HT1080 (cell line): ENCODE results near the gene ANKRD35. TPM values are rescaled to one million over a fixed set of nuclear protein-coding genes. Genes with fewer than 3 reads are reported as not detected.
A peak's percentile ranks its signal among the peaks of the same experiment; 100 is the strongest.

Experiments used
- DNase-seq: peaks from one replicate; pipeline ENCODE4 v3.0.0-alpha.2; 2015; ENCODE audit warnings: low read depth
- total RNA-seq: library from RNA; depleted of rRNA; stranded (reverse); fragments of >200 nt; shearing (Covaris generic); gene quantifications from 2 replicates; pipeline ENCODE4 v1.2.3, GENCODE V29; 2014

Gene ANKRD35
- total RNA-seq, 1 experiment from 2014 or later = 0.08 TPM

DNA sequence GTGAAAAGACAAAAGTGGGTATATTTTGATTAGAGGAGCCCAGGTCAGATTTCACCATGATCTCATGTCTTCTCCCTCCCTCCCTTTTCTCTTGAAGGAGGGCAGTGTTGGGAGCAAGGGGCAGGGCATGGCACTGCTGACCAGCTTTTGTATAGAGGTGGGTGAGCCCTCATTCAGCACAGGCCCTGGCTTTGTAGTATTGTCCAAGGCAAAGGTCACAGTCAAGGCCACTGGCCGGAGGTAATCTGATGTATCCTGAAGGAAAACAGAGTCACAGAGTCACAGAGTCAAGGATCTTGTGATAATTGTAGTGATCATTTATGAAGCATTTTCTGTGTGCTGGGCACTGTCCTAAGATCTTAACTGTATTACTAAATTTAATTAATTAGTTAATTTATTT lies 12.3 kb upstream of the ANKRD35 start:
- DNase-seq = no peak

DNA sequence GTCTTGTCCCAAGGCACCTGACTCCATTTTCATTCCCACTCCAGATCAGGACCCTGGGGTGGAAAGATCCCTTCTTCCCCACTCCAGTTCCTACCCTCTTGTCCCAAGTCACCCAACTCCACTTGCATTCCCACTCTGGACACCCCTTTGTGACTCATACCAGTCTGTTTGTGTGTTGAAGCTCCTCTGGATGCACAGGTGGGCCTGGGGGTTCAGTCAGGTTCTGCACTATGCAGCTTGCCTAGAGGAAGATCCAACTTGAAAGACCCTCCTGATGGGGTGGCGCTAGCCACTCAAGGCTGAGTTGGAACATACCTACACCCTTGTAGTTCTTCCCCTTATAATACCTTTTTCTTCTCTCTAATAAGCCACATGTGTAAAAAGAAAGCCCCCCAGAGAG lies 9.8 kb upstream of the ANKRD35 start:
- no peak for DNase-seq

DNA sequence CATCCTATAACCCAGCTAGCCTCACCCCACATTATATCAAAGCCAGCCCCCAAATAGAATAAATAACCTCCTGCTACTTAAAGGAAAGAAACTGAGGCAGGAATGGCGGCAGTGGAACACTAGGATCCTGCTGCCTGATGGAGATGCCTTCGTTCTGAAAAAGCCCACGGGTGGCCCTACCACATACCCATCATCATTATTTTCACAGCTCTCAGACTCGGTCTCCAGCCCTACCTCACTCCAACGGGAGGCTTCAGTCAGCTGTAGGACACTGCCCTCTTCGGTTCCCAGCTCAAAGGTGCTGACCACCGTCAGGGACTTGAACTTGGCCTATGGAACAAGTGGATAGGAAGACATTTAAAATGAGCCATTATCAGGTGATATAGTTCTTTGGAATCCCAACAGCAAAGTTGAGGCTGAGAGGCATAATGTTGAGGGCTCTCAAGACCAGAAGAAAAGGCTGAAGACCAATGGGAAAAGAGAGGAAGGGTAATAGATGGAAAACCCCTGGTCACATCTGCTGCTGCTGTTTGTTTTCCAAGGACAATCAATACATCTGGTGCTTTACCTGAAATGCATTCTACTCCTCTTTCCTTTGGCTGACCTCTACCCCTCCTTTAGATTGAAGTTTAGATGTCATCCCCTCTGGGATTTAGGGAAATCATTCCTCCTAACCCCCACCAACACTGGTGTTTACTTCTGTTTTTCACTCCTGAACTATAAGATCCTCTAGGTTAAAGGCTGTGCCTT lies 7.8 kb upstream of the ANKRD35 start:
- no peak for DNase-seq

DNA sequence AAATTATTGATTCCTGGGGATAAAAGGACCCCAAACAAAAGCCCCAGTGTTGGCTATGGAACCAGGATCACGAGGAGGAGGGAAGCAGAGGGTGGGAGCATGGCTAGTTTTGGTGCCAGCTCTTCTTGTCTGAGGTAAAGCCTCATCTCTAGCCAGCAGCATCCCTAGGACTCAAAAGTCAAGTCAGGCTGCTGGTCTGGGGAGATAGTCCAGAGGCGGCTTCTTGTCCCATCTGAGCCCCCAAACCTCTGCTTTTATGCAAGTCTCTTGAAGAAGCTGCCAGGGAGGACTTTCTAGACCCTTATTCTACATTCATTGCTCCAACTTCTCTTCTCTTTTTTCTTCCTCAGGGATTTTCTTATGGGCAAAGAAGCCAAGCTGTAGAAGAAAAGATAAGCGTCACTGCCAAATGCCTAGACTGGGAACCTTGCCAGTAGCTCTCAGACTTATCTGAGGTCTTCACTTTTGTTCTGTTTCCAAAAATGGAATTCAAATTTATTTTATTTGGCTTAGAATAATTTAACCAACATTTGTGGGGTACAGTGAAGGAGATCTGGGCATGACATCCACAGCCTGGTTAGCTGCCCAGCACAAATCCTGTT lies 6.9 kb upstream of the ANKRD35 start:
- no peak for DNase-seq

DNA sequence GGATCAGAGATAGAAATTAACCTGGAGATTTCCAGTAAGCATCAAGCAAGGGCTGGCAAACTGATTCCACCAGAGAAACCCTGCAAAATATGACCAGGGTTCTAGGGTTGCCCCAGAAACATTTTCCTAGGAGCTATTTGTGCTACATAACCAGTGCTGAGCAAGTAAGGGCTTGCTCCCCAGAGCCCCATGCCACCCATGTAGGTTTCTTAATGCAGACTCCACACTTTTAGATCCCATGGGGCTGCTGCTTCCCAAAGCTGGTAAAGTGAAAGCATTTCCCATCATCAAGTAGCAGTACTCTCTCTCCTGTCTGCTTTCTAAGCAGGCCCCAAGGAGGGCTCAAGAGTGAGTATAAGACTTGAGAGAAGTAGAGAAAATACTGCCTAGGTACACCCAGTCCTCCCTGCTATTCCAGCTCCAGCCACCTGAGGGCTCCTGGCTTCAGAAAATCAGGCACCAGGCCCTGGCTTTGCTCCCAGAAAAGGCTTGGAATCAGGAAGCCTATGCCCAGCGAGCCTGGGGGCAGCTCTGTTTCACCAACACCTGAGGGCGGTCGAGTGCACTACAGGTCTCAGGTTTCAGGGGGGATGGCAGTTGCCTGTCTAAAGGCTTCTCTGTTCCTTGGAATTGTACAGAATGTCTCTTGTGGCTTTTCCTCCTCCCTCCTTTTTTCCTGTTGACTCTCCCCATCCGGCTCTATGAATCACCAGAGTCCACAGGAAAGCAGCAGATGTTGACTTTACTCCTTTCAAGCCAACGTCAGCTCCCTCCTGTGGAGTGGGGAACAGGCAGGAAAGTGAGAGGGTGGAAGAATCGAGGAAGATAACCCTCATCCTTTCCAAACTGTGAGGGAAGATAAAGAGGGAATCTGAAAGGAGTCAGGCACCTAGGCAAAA lies 6.2 kb upstream of the ANKRD35 start:
- peak; percentile 100 for DNase-seq

DNA sequence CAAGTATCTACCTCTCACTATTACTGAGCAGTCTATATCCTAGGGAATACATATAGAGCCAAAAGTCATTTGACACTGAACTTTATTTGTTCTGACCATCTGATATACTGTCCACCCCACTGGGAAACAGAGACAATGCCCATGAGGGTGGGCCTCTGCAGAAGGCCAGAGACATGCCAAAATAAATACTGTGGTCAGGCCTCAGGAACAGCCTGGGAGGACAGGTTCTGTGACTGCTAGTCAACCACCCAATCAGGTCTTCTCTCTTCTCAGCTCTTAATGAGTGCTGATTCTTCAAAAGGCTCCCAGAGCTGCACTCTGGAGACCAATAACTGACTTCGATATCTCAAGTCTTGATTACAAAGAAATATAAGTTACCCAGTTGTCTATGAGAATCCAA lies 5.5 kb upstream of the ANKRD35 start:
- DNase-seq = peak; percentile 70

DNA sequence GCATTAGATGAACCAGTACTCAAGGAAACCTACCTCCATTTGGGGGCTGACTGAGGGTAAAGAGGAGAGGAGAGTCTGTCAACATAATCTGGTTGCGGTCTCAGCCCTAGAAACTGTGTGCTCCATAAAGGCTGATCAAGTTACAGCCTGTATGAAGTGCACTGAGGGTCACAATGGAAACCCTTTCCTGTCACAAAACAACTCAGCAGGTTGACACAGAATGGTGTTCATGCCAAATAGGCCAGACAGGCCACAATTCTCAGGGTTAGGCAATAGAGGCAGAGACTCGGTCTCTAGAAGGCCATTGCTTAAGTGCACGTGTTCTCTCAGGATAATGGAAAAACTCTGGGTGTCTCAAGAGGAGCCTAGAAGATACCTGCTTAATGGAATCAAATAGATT lies 4.1 kb upstream of the ANKRD35 start:
- DNase-seq = no peak

DNA sequence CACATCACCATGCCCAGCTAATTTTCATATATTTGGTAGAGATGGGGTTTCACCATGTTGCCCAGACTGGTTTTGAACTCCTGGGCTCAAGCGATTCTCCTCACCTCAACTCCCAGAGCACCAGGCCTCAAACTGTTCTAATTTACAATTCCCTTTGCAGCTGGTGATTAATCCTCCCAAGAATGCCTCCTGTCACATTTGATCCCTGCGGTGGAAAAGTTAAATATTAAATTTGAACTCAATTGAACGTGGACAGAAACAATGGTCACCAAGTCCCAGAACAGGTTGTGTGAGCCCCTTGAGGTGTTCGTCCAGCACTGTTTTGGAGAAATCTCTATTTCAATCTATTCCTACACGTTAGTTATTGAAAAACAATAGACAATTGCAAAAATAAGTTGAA lies 2.0 kb upstream of the ANKRD35 start:
- no peak for DNase-seq

DNA sequence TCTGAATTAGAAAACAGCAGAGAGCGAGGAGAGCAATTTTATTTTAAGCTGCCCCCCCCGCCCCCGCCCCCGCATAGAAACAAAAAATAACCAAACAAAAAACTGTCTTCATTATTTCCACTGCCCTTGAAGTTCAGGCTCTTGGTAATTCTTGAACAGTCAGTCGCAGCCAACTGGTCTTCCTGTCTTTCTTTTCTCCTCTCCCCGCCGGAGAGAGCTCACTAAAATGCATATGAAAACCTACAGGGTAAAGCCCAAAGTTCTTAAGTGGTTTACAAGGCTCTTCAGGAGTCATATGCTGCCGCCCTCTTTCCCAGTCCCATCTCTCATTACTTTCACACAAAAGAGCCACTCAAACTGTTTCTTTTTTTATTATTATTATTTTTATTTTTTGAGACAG lies 1.1 kb upstream of the ANKRD35 start:
- no peak for DNase-seq

DNA sequence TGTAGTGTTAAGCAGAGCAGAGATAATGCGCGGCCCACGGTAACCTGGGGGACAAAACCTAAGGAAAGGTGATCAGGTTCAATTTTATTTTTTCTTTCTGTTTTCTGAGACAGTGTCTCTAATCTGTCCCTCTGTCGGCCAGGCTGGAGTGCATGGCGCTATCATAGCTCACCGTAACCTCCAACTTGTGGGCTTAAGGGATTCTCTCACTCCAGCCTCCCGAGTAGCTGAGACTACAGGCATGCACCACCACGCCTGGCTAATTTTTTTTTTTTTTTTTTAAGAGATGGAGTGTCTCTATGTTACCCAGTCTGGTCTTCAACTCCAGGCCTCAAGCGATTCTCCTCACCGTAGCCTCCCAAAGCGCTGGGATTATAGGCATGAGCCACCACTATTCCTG lies 724 bp upstream of the ANKRD35 start:
- DNase-seq = no peak

DNA sequence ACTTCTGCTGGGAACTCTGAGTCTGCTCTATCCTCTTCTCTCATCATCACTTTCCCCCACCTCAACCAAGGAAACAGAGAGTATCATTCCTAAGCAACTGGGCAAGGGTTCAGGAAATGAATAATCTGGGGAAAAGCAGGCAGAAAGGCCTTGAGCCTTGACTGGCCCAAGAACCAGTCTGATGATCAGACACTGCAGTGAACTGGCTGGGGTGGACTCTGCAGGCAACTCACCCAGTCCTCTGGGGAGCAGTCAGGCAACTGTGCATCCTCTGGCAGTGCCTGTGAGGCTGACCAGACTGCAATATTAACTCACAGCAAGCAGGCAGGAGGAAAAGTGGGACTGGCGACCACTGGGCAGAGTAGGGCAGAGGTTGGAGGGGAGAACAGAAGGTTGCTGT lies 991 bp downstream of the ANKRD35 start:
- DNase-seq = peak; percentile 76

DNA sequence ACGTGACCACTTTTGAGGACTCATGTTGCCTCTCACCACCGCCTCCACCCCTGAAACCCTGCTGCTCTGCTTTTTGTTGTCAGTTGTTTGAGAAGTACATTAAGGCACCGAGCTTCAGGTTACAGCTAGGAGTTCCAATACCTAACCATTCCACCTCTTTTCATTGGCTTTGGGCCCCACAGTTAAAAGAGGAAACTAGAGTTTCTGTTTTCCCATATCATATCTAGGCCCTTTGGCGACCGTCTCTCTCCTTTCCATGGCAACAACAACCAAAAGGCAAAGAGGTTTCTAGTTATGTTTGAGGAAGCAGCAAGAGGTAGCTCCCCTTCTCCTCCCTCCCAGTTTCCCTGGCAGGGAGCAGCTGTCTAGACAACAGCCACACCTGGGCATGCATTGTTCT lies 5.9 kb downstream of the ANKRD35 start:
- no peak for DNase-seq

DNA sequence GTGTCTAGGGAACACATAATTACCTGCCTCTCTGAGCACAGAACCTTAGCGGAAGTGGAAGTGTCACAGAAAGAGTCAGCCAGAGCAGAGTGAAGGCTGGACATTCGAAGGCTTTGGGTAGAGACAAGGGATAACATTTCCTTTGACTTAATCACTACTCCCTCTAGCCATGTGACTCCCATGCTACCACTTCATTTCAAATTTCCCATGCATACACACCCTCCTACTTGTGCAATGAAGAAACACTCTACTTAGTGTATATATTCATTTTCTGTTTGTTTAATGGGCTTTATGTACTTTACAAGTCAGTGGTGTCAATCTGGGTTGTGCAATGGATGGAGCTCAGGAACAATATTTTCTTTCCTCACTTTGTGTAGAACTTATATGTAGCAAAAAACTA lies 6.9 kb downstream of the ANKRD35 start:
- no peak for DNase-seq

DNA sequence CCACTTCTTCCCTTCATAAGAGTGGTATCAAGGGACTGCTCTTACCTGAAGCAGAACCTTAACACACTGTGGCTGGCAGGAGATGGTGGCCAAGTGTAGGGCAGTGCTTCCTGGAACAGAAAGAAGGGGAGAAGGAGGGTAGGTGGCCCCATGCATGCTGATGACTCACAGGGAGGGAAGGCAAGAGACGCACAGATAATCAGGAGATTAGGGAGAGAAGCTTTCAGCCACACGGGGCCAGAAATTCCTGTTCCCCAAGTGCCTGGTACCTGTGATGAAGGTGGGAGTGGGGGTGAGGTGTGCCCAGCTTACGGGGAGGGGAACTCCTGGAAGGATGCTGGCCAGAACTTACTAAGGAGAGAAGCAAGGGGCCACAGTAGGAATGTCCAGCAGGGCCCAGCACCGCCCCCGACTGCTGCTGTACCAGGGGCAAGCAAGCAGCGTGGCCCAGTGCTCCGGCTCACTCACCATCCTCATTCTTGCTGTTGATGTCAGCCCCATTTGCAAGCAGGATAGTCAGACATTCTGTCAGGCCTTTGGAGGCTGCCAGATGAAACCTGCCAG lies 7.7 kb downstream of the ANKRD35 start:
- no peak for DNase-seq

DNA sequence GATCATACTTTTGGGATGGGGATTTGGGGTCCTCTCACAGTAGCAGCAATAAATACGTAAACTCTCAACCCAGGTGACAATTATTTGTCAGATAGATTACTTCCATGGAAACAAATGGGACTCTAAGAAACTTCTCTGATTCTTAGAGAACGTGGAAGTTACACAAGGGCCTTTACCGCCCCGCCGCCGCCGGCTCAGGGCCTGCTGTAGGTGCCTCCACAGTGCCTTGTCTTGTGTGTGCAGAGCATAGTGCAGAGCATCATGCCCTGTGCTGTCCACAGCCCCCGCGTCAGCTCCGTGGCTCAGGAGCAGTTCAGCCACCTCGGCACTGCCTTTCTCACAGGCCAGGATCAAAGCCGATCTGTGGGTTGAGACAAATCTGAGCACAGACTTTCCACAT lies 11.0 kb downstream of the ANKRD35 start:
- no peak for DNase-seq

DNA sequence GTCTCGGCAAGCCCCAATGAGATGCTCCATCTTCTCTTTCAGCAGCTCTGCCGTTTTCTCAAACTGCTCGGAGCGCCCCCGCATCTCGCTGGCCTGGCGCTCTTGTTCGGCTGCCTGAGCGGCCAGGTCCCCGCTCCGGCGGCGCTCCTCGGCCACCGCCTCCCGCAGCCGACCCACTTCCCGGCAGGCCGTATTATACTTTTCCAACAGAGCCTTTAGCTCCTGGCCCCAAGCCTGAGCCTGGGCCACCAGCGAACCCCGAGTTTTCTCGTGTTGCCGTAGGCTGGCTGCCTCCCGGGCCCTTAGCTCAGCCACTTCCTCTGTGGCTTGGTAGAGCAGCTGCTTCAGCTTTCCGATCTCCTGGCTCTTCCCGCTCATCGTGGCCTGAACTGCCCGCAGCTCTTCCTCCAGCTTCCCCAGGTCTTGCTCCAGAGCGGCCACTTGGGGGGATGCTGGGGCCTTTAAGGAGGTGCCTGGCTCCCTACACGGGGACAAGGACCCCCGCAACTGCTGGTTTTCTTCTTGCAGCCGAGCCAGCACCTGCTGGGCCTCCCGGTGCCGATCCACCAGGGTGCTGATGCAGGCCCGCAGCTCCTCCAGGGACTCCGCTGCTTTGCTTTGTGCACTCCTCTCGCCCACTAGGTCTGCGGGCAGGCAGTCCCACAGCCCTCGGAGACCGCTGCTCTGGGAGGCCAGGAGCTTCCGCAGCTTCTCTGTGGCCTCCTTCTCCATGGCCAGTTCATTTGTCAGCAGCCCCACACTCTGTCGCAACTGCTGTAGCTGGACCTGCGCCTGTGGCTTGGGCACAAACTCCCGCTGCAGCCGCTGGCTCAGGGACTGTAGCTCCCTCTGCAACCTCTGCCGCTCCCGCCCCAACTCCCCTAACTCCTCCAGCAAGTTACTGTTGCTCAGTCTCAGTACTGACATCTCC lies 13.4 kb downstream of the ANKRD35 start:
- no peak for DNase-seq

DNA sequence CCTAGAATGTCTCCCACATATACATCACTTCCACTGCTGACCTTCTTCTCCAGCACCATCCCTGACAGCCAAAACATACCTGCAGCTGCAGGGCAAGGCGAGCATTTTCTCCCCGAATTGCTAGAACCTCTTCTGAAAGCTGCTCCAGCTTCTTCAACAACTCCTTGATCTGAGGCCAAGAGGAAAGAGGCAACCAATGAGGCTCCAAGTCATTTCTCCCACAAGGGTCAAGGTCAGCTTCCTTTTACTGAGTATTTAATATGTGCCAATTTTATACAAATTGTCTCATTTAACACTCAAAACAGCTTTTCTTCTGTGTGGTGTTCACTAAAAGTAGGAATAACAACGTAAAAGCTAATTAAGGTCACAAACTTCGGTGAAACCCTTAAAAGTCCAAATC lies 17.4 kb downstream of the ANKRD35 start:
- DNase-seq = no peak

DNA sequence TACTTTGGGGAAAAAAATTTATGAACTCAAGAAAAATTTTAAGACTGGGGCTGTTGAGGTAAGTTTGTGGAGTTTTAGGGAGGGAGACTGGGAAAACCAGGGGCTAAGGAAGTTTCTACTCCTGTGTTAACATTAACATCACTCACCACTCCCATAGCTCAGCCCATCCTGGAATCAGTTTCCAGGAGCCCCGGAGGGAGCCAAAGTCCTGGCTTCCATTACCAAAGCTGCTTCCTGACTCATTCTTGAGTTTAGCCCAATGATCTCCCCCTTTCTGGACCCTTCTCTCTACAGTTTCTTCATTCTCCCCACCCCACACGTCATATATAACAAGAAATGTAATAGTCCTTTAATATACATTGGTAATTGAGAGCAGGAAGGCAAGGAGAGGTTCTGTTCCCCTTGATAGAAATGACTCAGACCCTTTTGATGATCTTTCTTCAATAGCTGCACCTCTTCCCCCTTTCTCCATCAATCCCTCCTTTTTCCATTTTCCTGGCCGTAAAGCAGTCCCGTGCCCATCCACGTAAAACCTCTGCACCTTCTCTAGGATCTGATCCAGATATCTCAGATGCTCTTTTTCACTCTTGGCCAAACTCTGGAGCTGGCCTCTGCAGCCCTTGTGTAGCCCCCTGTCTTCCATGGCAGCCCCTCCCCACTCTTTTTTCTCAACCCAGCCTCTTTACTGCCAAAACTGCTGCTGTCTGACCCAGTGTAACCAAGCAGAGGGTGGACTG lies 22.2 kb downstream of the ANKRD35 start:
- DNase-seq = no peak

DNA sequence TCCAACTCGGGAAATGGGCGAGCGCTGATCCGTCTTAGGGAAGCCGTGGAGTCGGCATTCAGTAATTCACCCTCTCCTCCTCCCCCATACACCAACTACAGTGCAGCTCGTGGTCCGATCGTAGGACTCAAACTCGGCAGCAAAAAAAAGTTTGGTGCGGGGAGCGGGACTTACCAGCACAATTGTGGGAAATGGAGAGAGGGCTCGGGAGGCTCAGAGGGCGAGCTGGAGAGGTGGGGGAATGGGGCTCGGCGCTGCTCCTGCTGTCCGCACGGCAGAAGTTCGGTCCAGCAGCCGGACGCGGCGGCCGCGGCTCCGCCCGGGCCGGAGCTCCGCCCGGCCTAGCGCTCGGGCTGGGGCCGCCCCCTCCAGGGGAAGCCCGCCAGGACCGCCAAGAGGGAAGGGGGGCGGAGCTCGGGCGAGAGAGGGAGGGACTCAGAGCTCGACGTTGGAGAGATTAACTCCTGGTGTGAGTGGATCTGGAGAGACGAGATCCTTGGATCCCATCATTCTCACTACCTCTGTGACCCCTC lies 26.1 kb downstream of the ANKRD35 start:
- DNase-seq = peak; percentile 84
